ENCODE results near the gene MFSD2A. TPM values are rescaled to one million over a fixed set of nuclear protein-coding genes. Genes with fewer than 3 reads are reported as not detected.
A peak's percentile ranks its signal among the peaks of the same experiment; 100 is the strongest.

Gene MFSD2A
- total and polyA plus RNA-seq, 10 of the 15 experiments (the other 5 are each of a cell fraction or from before 2014, with no cell fraction given): 0.84 to 30.1 (median 15.2) TPM

- Histone ChIP-seq H3K9me3 (replicated peaks; ENCODE audit: control insufficient read depth, insufficient read depth, low read length) (no peaks in the 10 kb centered on the region), H3K4me3 (no peak overlapping the region), H3K27me3 (replicated peaks in 1 of 2; ENCODE audit: control insufficient read depth in 2 of 2, insufficient read depth in 2 of 2, low read length in 1 of 2) (no peaks in the 10 kb centered on the region), H2AFZ (ENCODE audit: control insufficient read depth, low read depth, low read length) (no peak overlapping the region), H3K79me2 (ENCODE audit: control insufficient read depth, insufficient read depth, low read length) (no peaks in the 10 kb centered on the region), H3K27ac (ENCODE audit: control insufficient read depth, insufficient read depth) (no peak overlapping the region), H3K4me2 (ENCODE audit: control insufficient read depth, insufficient read depth) (no peak overlapping the region), H3K9ac (ENCODE audit: control insufficient read depth, insufficient read depth, low read length) (no peak overlapping the region), H3K36me3 (ENCODE audit: control insufficient read depth in 2 of 2, insufficient read depth in 2 of 2, low read length in 1 of 2) (no peaks in the 10 kb centered on the region), H4K20me1 (ENCODE audit: control insufficient read depth, insufficient read depth) (no peaks in the 10 kb centered on the region), H3K4me1 (ENCODE audit: control insufficient read depth, insufficient read depth, low read length) (no peaks in the 10 kb centered on the region)
- ChIA-PET RAD21 (ENCODE audit: unreplicated experiment) (interaction anchor here (0.5 to 1.5 kb wide), 5 partner anchors 29 to 127 kb away, joined by 3 to 5 read pairs (median 3); no protein-coding TSS in a partner anchor), CTCF (interaction anchor here (1.0 to 10.3 kb wide), 5 partner anchors 24 to 105 kb away, joined by 3 to 311 read pairs (median 4); no protein-coding TSS in a partner anchor), POLR2A (no interaction called here), SMC1A (ENCODE audit: uncharacterized antibody, unreplicated experiment) (interaction anchor here (0.8 to 1.4 kb wide), 4 partner anchors 18 to 104 kb away, joined by 3 read pairs; no protein-coding TSS in a partner anchor)
- WGBS (ENCODE audit: insufficient coverage, insufficient replicate concordance, low lambda C conversion rate, missing lambda C conversion rate): 55% methylated on average over 6 of the region's 6 CpGs
- no peak for TF ChIP-seq SMC3 (IDR thresholded peaks at IDR 0.05; ENCODE audit: borderline replicate concordance, low read length)
- TF ChIP-seq RUNX3 (IDR thresholded peaks at IDR 0.05; ENCODE audit: low read length): no peak
- TF ChIP-seq ATF7 (IDR thresholded peaks at IDR 0.05; ENCODE audit: low read depth): peak; percentile 46; the same call in 1 of the 2 replicates
- no peak for TF ChIP-seq ETV6 (conservative IDR thresholded peaks at IDR 0.05 in 1 of 2, IDR thresholded peaks at IDR 0.05 in 1 of 2; ENCODE audit: borderline replicate concordance in 1 of 2, low read depth in 1 of 2)
- no peak for TF ChIP-seq HCFC1 (IDR thresholded peaks at IDR 0.05; ENCODE audit: low read length)
- no peak for TF ChIP-seq SIX5 (IDR thresholded peaks at IDR 0.05; ENCODE audit: low read depth, low read length, severe bottlenecking)
- TF ChIP-seq CREM (IDR thresholded peaks at IDR 0.05; ENCODE audit: low read depth): peak; percentile 34; the same call in 1 of the 2 replicates
- TF ChIP-seq ZNF217 (IDR thresholded peaks at IDR 0.05): no peak
- no peak for TF ChIP-seq NFYA (IDR thresholded peaks at IDR 0.05; ENCODE audit: borderline replicate concordance, low read depth, low read length)
- in situ Hi-C loops (cut with MboI): no loop called here
- no TSS peak for BruUV-seq (replicated peaks)
- ATAC-seq (peak; percentile 41; the same call in 2 of the 3 replicates), DNase-seq (ENCODE audit: low read depth, low spot score) (no peak), FAIRE-seq (peak; percentile 7)
- intact Hi-C loops (cut with micrococcal nuclease; ENCODE audit: unreplicated experiment): no loop called here
Measured at GRCh38 chr1:39926343-39926793, 28.6 kb upstream of the MFSD2A start.

Data from GM12878 (cell line).